Large intestine (tissue), 3 donors: ENCODE results near the gene LRRC4B. TPM values are rescaled to one million over a fixed set of nuclear protein-coding genes. Genes with fewer than 3 reads are reported as not detected.

ENCODE experiments used
- DNase-seq, 2 donors: peaks; one replicate each; pipeline versions ENCODE4 v3.0.0 to v3.0.0-alpha.2; 2013
- H3K27ac ChIP-seq: one replicate; pipeline ENCODE4 v1.5.1; 2013; ENCODE audit warnings: low read length
- H3K27me3 ChIP-seq: 2 replicates; pipeline ENCODE4 v1.6.1; 2013; ENCODE audit warnings: low read length; ENCODE audit not compliant: control insufficient read depth, insufficient read depth
- H3K36me3 ChIP-seq: 2 replicates; pipeline ENCODE4 v1.6.1; 2013; ENCODE audit warnings: low read length; ENCODE audit not compliant: control insufficient read depth, insufficient read depth
- H3K4me1 ChIP-seq: one replicate; pipeline ENCODE4 v1.6.1; 2013; ENCODE audit warnings: low read length; ENCODE audit not compliant: control insufficient read depth, insufficient read depth
- H3K4me3 ChIP-seq: one replicate; pipeline ENCODE4 v1.5.1; 2013; ENCODE audit warnings: low read length
- H3K9me3 ChIP-seq: one replicate; pipeline ENCODE4 v1.6.1; 2013; ENCODE audit warnings: mild to moderate bottlenecking, low read depth, low read length, moderate library complexity; ENCODE audit not compliant: control insufficient read depth
- WGBS: methylation state at CpG from one replicate; pipeline ENCODE4 v1.1.5; 2013; ENCODE audit warnings: low lambda C conversion rate; ENCODE audit not compliant: insufficient coverage; 5-methylcytosine and 5-hydroxymethylcytosine counted together
- polyA plus RNA-seq: library from polyadenylated mRNA; unstranded; fragments of 120-200 nt; gene quantifications from one replicate; pipeline ENCODE4 v1.2.1, GENCODE V29; 2013

The LRRC4B gene
- polyA plus RNA-seq, 1 donor = 6.9 TPM

- H3K27ac ChIP-seq = no peak overlapping the region
- H3K4me3 ChIP-seq = no peak overlapping the region
- no peaks in the 10 kb centered on the region for H3K36me3 ChIP-seq
- H3K9me3 ChIP-seq = no peaks in the 10 kb centered on the region
- H3K4me1 ChIP-seq = peaks cover 14% of the 10 kb centered on the region
- peaks cover 29% of the 10 kb centered on the region for H3K27me3 ChIP-seq
- WGBS = no CpG with 5 or more reads among the region's 10 CpGs
- DNase-seq = no peak
Measured at GRCh38 chr19:50559636-50560035, 8.6 kb downstream of the LRRC4B start.

GRCh38 chr19:50558449-50558848 lies 9.8 kb downstream of the LRRC4B start:
- DNase-seq = no peak

GRCh38 chr19:50558039-50558438 lies 10.2 kb downstream of the LRRC4B start:
- peaks cover 14% of the 10 kb centered on the region for H3K27me3 ChIP-seq
- no peak overlapping the region for H3K4me3 ChIP-seq
- no peaks in the 10 kb centered on the region for H3K36me3 ChIP-seq
- no peak overlapping the region for H3K27ac ChIP-seq
- no CpG with 5 or more reads among the region's 4 CpGs for WGBS
- DNase-seq = no peak
- H3K4me1 ChIP-seq = peaks cover 14% of the 10 kb centered on the region
- H3K9me3 ChIP-seq = no peaks in the 10 kb centered on the region

More at GRCh38 chr19:50558449-50558848, 9.8 kb downstream of the LRRC4B start:
- peaks cover 18% of the 10 kb centered on the region for H3K27me3 ChIP-seq
- H3K36me3 ChIP-seq = no peaks in the 10 kb centered on the region
- no peak overlapping the region for H3K27ac ChIP-seq
- peaks cover 14% of the 10 kb centered on the region for H3K4me1 ChIP-seq
- H3K4me3 ChIP-seq = no peak overlapping the region
- no peaks in the 10 kb centered on the region for H3K9me3 ChIP-seq
- WGBS = no CpG with 5 or more reads among the region's 13 CpGs

- no CpG with 5 or more reads among the region's 20 CpGs for WGBS
- DNase-seq = peak in 1 of 2 donors; percentile 34
- no peak overlapping the region for H3K27ac ChIP-seq
- no peaks in the 10 kb centered on the region for H3K9me3 ChIP-seq
- peaks cover 16% of the 10 kb centered on the region for H3K27me3 ChIP-seq
- no peak overlapping the region for H3K4me3 ChIP-seq
- H3K4me1 ChIP-seq = peaks cover 14% of the 10 kb centered on the region
- H3K36me3 ChIP-seq = no peaks in the 10 kb centered on the region
Measured at GRCh38 chr19:50557009-50557613, 11.1 kb downstream of the LRRC4B start.

- Histone ChIP-seq H3K27me3 (peaks cover 23% of the 10 kb centered on the region), H3K9me3 (no peaks in the 10 kb centered on the region), H3K4me3 (peak overlapping the region; percentile 35), H3K27ac (no peak overlapping the region), H3K4me1 (peaks cover 14% of the 10 kb centered on the region), H3K36me3 (no peaks in the 10 kb centered on the region)
- peak; percentile 48 to 53 for DNase-seq
- WGBS = no CpG with 5 or more reads among the region's 39 CpGs
Measured at GRCh38 chr19:50556282-50557008, 11.8 kb downstream of the LRRC4B start.

- DNase-seq = no peak
- Histone ChIP-seq H3K27me3 (peaks cover 30% of the 10 kb centered on the region), H3K4me1 (peaks cover 14% of the 10 kb centered on the region), H3K27ac (no peak overlapping the region), H3K9me3 (no peaks in the 10 kb centered on the region), H3K36me3 (no peaks in the 10 kb centered on the region), H3K4me3 (no peak overlapping the region)
- 73% methylated on average over 4 of the region's 28 CpGs for WGBS
Measured at GRCh38 chr19:50555450-50556281, 12.6 kb downstream of the LRRC4B start.

- no peak overlapping the region for H3K4me3 ChIP-seq
- no CpG with 5 or more reads among the region's 12 CpGs for WGBS
- H3K4me1 ChIP-seq = peaks cover 14% of the 10 kb centered on the region
- no peaks in the 10 kb centered on the region for H3K9me3 ChIP-seq
- H3K27me3 ChIP-seq = peaks cover 37% of the 10 kb centered on the region
- no peak overlapping the region for H3K27ac ChIP-seq
- no peaks in the 10 kb centered on the region for H3K36me3 ChIP-seq
- no peak for DNase-seq
Measured at GRCh38 chr19:50555033-50555432, 13.2 kb downstream of the LRRC4B start.

GRCh38 chr19:50554212-50554611 lies 14.0 kb downstream of the LRRC4B start:
- H3K4me3 ChIP-seq = no peak overlapping the region
- no peaks in the 10 kb centered on the region for H3K36me3 ChIP-seq
- no peaks in the 10 kb centered on the region for H3K9me3 ChIP-seq
- no peak for DNase-seq
- H3K4me1 ChIP-seq = peaks cover 14% of the 10 kb centered on the region
- H3K27me3 ChIP-seq = peaks cover 39% of the 10 kb centered on the region
- WGBS = no CpG with 5 or more reads among the region's 10 CpGs
- H3K27ac ChIP-seq = no peak overlapping the region

GRCh38 chr19:50553134-50553703 lies 15.0 kb downstream of the LRRC4B start:
- H3K27me3 ChIP-seq = peaks cover 39% of the 10 kb centered on the region
- no peak overlapping the region for H3K27ac ChIP-seq
- 90% methylated on average over 2 of the region's 19 CpGs for WGBS
- H3K4me3 ChIP-seq = no peak overlapping the region
- peaks cover 14% of the 10 kb centered on the region for H3K4me1 ChIP-seq
- no peaks in the 10 kb centered on the region for H3K9me3 ChIP-seq
- no peaks in the 10 kb centered on the region for H3K36me3 ChIP-seq
- no peak for DNase-seq

GRCh38 chr19:50552540-50552939 lies 15.7 kb downstream of the LRRC4B start:
- H3K27me3 ChIP-seq = peaks cover 39% of the 10 kb centered on the region

More at GRCh38 chr19:50552540-50552939, 15.7 kb downstream of the LRRC4B start:
- H3K4me3 ChIP-seq = no peak overlapping the region
- no peaks in the 10 kb centered on the region for H3K36me3 ChIP-seq
- WGBS = 96% methylated on average over 4 of the region's 15 CpGs
- DNase-seq = no peak
- no peaks in the 10 kb centered on the region for H3K9me3 ChIP-seq
- no peak overlapping the region for H3K27ac ChIP-seq
- peaks cover 14% of the 10 kb centered on the region for H3K4me1 ChIP-seq
